Subcutaneous abdominal adipose tissue (tissue), 5 donors: ENCODE data around the gene GSTP1.
"Not testable (repeated sequence)": the region's sequence is repeated elsewhere in the genome, so short reads cannot be mapped to it uniquely, and the experiment has no call there.

Experiments
- H3K27ac ChIP-seq: one replicate; pipeline ENCODE4 v1.7.0; 2013; ENCODE audit warnings: low read depth, mild to moderate bottlenecking, inconsistent platforms, low read length, moderate library complexity
- H3K27me3 ChIP-seq, 5 donors: one replicate each; pipeline ENCODE4 v1.7.0; 2013; ENCODE audit warnings: low read length in 5 of 5, inconsistent platforms in 1 of 5; ENCODE audit not compliant: control insufficient read depth in 5 of 5, insufficient read depth in 4 of 5
- H3K36me3 ChIP-seq, 5 donors: one replicate each; pipeline ENCODE4 v1.7.0; 2013; ENCODE audit warnings: low read length in 5 of 5; ENCODE audit not compliant: control insufficient read depth in 5 of 5, insufficient read depth in 5 of 5
- H3K4me1 ChIP-seq, 5 donors: one replicate each; pipeline ENCODE4 v1.7.0; 2013; ENCODE audit warnings: low read length in 5 of 5, mild to moderate bottlenecking in 3 of 5, moderate library complexity in 1 of 5; ENCODE audit not compliant: control insufficient read depth in 5 of 5, insufficient read depth in 5 of 5
- H3K4me3 ChIP-seq, 5 donors: one replicate each; pipeline ENCODE4 v1.7.0; 2013; ENCODE audit warnings: low read length in 5 of 5, low read depth in 1 of 5
- H3K9ac ChIP-seq, 5 donors: one replicate each; pipeline ENCODE4 v1.7.0; 2013; ENCODE audit warnings: low read length in 5 of 5, mild to moderate bottlenecking in 4 of 5, moderate library complexity in 3 of 5
- H3K9me3 ChIP-seq, 5 donors: one replicate each; pipeline ENCODE4 v1.7.0; 2013; ENCODE audit warnings: low read length in 5 of 5; ENCODE audit not compliant: control insufficient read depth in 5 of 5
- donor health status: healthy.
- donor health status: healthy.
- donor health status: healthy.
- donor health status: healthy.
- donor health status: healthy.

The GSTP1 gene

GRCh38 chr11:67562963-67563704 lies 20.5 kb upstream of the GSTP1 start:
- Histone ChIP-seq H3K36me3 (no peaks in the 10 kb centered on the region), H3K9me3 (no peaks in the 10 kb centered on the region), H3K4me1 (peaks cover 0 to 9% (median 0%) of the 10 kb centered on the region in 5 donors), H3K27ac (peak overlapping the region; percentile 30), H3K27me3 (peaks cover 0 to 10% (median 2%) of the 10 kb centered on the region in 5 donors), H3K9ac (no peak overlapping the region), H3K4me3 (no peak overlapping the region)

GRCh38 chr11:67563705-67564114 lies 19.9 kb upstream of the GSTP1 start:
- H3K4me1 ChIP-seq, H3K9me3 ChIP-seq, H3K9ac ChIP-seq, H3K4me3 ChIP-seq, H3K27me3 ChIP-seq, H3K36me3 ChIP-seq: not testable (repeated sequence)
- peak overlapping the region; percentile 30 for H3K27ac ChIP-seq

DNA sequence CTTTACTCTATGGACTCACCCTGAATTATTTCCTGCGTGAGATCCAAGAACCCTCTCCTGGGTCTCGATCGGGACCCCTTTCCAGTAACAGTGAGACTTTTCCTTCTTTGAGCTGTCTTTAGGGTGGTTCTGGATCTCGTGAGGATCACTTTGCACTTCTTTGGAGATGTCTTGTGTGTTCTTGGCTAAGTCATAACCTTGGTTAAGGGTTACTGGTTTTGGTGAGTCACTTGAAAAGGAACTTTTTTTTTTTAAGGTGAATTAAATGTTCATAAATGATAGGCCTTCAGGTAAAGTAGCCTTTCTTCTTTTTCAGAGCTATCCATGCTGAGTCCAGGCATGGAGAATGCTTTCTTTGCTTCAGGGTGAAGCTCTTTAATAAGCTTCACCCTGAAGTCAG lies 19.4 kb upstream of the GSTP1 start:
- no peak overlapping the region for H3K4me3 ChIP-seq
- H3K9me3 ChIP-seq = no peaks in the 10 kb centered on the region
- no peaks in the 10 kb centered on the region for H3K36me3 ChIP-seq
- no peak overlapping the region for H3K27ac ChIP-seq
- peaks cover 0 to 2% (median 0%) of the 10 kb centered on the region in 5 donors for H3K27me3 ChIP-seq
- no peak overlapping the region for H3K9ac ChIP-seq
- peaks cover 0 to 9% (median 0%) of the 10 kb centered on the region in 5 donors for H3K4me1 ChIP-seq

DNA sequence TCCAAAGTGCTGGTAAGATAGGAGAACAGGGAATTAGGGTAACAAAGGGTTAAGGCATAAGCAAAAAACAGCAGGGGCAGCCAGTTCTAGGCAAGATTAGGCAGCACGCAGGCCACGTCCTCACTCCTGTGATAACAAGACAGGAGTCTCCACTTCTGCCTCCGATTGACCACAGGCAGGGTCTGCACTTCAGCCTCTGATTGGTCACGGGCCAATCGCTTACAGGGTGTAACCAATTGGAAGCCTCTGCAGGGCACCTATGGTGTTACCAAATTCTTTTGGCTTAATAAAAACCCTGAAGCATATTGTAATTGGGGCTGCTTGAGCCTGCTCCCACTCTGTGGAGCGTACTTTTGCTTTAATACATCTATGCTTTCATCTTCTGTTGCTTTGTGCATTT lies 12.2 kb upstream of the GSTP1 start:
- Histone ChIP-seq H3K9me3 (no peaks in the 10 kb centered on the region), H3K4me3 (no peak overlapping the region), H3K4me1 (no peaks in the 10 kb centered on the region), H3K9ac (no peak overlapping the region), H3K36me3 (no peaks in the 10 kb centered on the region), H3K27ac (no peak overlapping the region), H3K27me3 (peaks cover 0 to 10% (median 6%) of the 10 kb centered on the region in 5 donors)

GRCh38 chr11:67572305-67572704 lies 11.3 kb upstream of the GSTP1 start:
- Histone ChIP-seq H3K9me3 (no peaks in the 10 kb centered on the region), H3K27me3 (peaks cover 0 to 10% (median 6%) of the 10 kb centered on the region in 5 donors), H3K4me3 (no peak overlapping the region), H3K4me1 (no peaks in the 10 kb centered on the region), H3K9ac (no peak overlapping the region), H3K27ac (no peak overlapping the region), H3K36me3 (no peaks in the 10 kb centered on the region)

DNA sequence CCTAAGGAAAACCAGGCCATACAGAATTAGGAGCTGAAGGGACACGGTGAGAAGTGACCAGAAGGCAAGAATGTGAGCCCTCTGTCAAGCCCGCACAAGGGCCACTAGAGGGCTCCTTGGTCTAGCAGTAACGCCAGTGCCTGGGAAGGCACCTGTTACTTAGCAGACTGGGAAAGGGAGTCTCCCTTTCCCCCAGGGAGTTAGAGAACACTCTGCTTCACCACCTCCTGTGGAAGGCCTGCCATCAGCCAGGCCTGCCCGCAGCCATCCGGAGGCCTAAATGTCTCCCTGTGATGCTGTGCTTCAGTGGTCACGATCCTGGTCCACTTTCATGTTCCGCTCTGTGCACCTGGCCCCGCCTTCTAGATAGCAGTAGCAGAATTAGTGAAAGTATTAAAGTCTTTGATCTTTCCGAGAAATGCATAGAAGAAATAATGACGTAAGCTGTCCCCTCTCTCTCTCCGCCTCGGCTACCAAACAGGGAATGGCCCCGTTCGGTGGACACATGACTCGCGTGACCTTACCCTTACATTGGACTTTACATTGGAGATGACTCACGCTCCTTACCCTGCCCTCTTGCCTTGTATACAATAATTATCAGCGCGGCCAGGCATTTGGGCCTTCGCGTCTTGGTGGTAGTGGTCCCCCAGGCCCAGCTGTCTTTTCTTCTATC lies 10.7 kb upstream of the GSTP1 start:
- no peaks in the 10 kb centered on the region for H3K36me3 ChIP-seq
- H3K9ac ChIP-seq = no peak overlapping the region
- no peak overlapping the region for H3K27ac ChIP-seq
- peaks cover 0 to 15% (median 6%) of the 10 kb centered on the region in 5 donors for H3K27me3 ChIP-seq
- H3K9me3 ChIP-seq = no peaks in the 10 kb centered on the region
- H3K4me3 ChIP-seq = no peak overlapping the region
- H3K4me1 ChIP-seq = no peaks in the 10 kb centered on the region

DNA sequence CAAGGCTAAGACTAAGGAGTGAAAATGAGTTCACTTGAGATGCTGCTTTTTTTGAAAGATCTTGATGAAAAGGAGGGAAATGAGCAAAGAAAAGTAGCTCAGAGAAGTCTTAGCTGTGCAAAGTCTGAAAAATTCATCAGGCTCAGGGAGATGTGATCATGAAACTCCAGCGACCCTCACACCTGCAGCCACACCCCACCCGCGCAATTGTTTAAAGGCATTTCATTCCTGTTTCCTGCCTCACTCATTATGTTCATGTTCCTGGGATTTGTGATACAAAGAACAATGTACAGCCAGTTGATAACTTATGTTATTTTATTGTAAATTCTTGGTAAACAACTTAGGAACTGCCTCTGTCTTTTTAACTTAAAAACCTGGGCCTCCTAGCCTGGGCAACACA lies 8.7 kb upstream of the GSTP1 start:
- no peak overlapping the region for H3K4me3 ChIP-seq
- peak overlapping the region in 1 of 5 donors; percentile 16 for H3K9ac ChIP-seq
- no peaks in the 10 kb centered on the region for H3K9me3 ChIP-seq
- H3K27ac ChIP-seq = no peak overlapping the region
- H3K4me1 ChIP-seq = no peaks in the 10 kb centered on the region
- peaks cover 0 to 25% (median 9%) of the 10 kb centered on the region in 5 donors for H3K27me3 ChIP-seq
- no peaks in the 10 kb centered on the region for H3K36me3 ChIP-seq

GRCh38 chr11:67576735-67577475 lies 6.7 kb upstream of the GSTP1 start:
- H3K27ac ChIP-seq = no peak overlapping the region
- no peak overlapping the region for H3K4me3 ChIP-seq
- H3K9me3 ChIP-seq = no peaks in the 10 kb centered on the region
- H3K9ac ChIP-seq = no peak overlapping the region
- H3K4me1 ChIP-seq = no peaks in the 10 kb centered on the region
- H3K27me3 ChIP-seq = peaks cover 0 to 21% (median 8%) of the 10 kb centered on the region in 5 donors
- H3K36me3 ChIP-seq = no peaks in the 10 kb centered on the region

- Histone ChIP-seq H3K9me3 (no peaks in the 10 kb centered on the region), H3K27me3 (peaks cover 0 to 21% (median 8%) of the 10 kb centered on the region in 5 donors), H3K4me3 (no peak overlapping the region), H3K9ac (no peak overlapping the region), H3K4me1 (peaks cover 0 to 7% (median 6%) of the 10 kb centered on the region in 5 donors), H3K36me3 (no peaks in the 10 kb centered on the region), H3K27ac (no peak overlapping the region)
Observed at GRCh38 chr11:67577951-67578350, 5.7 kb upstream of the GSTP1 start.

DNA sequence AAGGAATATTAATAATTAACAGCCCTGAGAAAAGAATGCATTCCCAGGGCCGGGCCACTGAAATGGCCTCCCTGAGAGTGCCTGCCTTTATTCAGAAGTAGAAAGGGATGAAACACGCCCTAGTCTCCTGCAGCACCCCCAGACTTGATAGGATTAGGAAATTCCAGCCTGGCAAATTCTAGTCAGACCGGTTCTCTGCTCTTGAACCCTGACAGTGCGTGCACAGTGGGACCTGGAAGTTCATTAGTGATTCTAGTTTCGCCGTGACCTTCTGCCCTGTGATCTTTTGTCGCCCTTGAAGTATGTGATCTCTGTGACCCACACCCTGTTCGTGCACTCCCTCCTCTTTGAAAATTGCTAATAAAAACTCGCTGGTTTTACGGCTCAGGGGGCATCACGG lies 2.1 kb upstream of the GSTP1 start:
- Histone ChIP-seq H3K9ac (no peak overlapping the region), H3K9me3 (no peaks in the 10 kb centered on the region), H3K27ac (no peak overlapping the region), H3K4me1 (peaks cover 0 to 27% (median 21%) of the 10 kb centered on the region in 5 donors), H3K27me3 (peaks cover 0 to 17% (median 4%) of the 10 kb centered on the region in 5 donors), H3K36me3 (peaks cover 0 to 19% (median 15%) of the 10 kb centered on the region in 5 donors), H3K4me3 (no peak overlapping the region)
